T-helper 2 cell treated with Interferon-gamma antibody and Interleukin-4, amounts not matched to agents 100 ng/mL and 5 ng/mL, for 36 hours (primary cell): ENCODE measurements around the gene OSGEP. TPM values are rescaled to one million over a fixed set of nuclear protein-coding genes. Genes with fewer than 3 reads are reported as not detected.

Experiments used
- intact Hi-C: fragments of 100-400 bp; cut with micrococcal nuclease; formaldehyde crosslinking; loops from one replicate; pipeline ENCODE4 v1.15.1; 2023
- total RNA-seq: library from RNA; stranded (reverse); gene quantifications from 2 replicates; pipeline ENCODE4 v1.2.3, GENCODE V29; 2022

Gene OSGEP
- 64.5 and 66.6 TPM in 2 replicates for total RNA-seq

GRCh38 chr14:20454516-20455354, at the start of gene OSGEP, which contains the start of gene APEX1:
Gene OSGEP (minus strand): TSS chr14:20454812. CDS start chr14:20454683, 129 bp downstream.
Gene APEX1 (plus strand): TSS chr14:20455226. CDS start chr14:20455646, 420 bp downstream.
- intact Hi-C loops = loop anchor here (1.0 to 10.0 kb wide), 5 partner anchors 15 to 650 kb away; partner anchors contain the start of genes PARP2, PNP, TEP1 and TMEM253

GRCh38 chr14:20503898-20504297, 49.3 kb upstream of the OSGEP start:
- intact Hi-C loops = no loop called here

- intact Hi-C loops = no loop called here
Measured at GRCh38 chr14:20501346-20501745, 46.7 kb upstream of the OSGEP start.

GRCh38 chr14:20499881-20500280, 45.3 kb upstream of the OSGEP start:
- intact Hi-C loops = no loop called here

GRCh38 chr14:20499108-20499507, 44.5 kb upstream of the OSGEP start:
- intact Hi-C loops = no loop called here

GRCh38 chr14:20498622-20499021, 44.0 kb upstream of the OSGEP start:
- intact Hi-C loops = no loop called here

- intact Hi-C loops = no loop called here
Measured at GRCh38 chr14:20494935-20495766, 40.5 kb upstream of the OSGEP start.

GRCh38 chr14:20493634-20494033, 39.0 kb upstream of the OSGEP start:
- intact Hi-C loops = no loop called here

- intact Hi-C loops = no loop called here
Measured at GRCh38 chr14:20492486-20492885, 37.9 kb upstream of the OSGEP start.

- intact Hi-C loops = no loop called here
Measured at GRCh38 chr14:20490563-20490962, 36.0 kb upstream of the OSGEP start.

- intact Hi-C loops = loop anchor here (2.0 kb wide), 1 partner anchor 21 kb away; the partner anchor contains the start of gene PNP
Measured at GRCh38 chr14:20489093-20489994, 34.7 kb upstream of the OSGEP start.

GRCh38 chr14:20487396-20487725, 32.7 kb upstream of the OSGEP start:
- intact Hi-C loops = no loop called here

GRCh38 chr14:20486684-20487395, 32.2 kb upstream of the OSGEP start:
- intact Hi-C loops = no loop called here

GRCh38 chr14:20485900-20486299, 31.3 kb upstream of the OSGEP start:
- intact Hi-C loops = no loop called here

GRCh38 chr14:20482382-20482781, 27.8 kb upstream of the OSGEP start:
- intact Hi-C loops = no loop called here

- intact Hi-C loops = no loop called here
Measured at GRCh38 chr14:20478894-20479293, 24.3 kb upstream of the OSGEP start.

- intact Hi-C loops = no loop called here
Measured at GRCh38 chr14:20477211-20477876, 22.7 kb upstream of the OSGEP start.

- intact Hi-C loops = no loop called here
Measured at GRCh38 chr14:20476776-20477175, 22.2 kb upstream of the OSGEP start.

GRCh38 chr14:20472536-20473169, 18.0 kb upstream of the OSGEP start:
- intact Hi-C loops = no loop called here

- intact Hi-C loops = no loop called here
Measured at GRCh38 chr14:20470603-20470901, 15.9 kb upstream of the OSGEP start.
